Neuron (in vitro differentiated cells): ENCODE measurements around the gene IL34.

Experiments
- H2AFZ ChIP-seq: one replicate; pipeline ENCODE4 v1.6.1; 2013; ENCODE audit warnings: low read depth, mild to moderate bottlenecking, inconsistent platforms, low read length, moderate library complexity
- H3K27me3 ChIP-seq: one replicate; pipeline ENCODE4 v1.6.1; 2013; ENCODE audit warnings: low read length; ENCODE audit not compliant: insufficient read depth
- H3K36me3 ChIP-seq: one replicate; pipeline ENCODE4 v1.6.1; 2013; ENCODE audit warnings: low read length; ENCODE audit not compliant: insufficient read depth
- H3K4me1 ChIP-seq: one replicate; pipeline ENCODE4 v1.6.1; 2013; ENCODE audit warnings: low read length; ENCODE audit not compliant: insufficient read depth
- H3K4me3 ChIP-seq: 2 replicates; pipeline ENCODE4 v1.5.1; 2013; ENCODE audit warnings: mild to moderate bottlenecking, low read length, moderate library complexity
- H3K9me3 ChIP-seq: one replicate; pipeline ENCODE4 v1.6.1; 2013; ENCODE audit warnings: low read length

The IL34 gene

GRCh38 chr16:70656712-70657263, 10.4 kb downstream of the IL34 start:
- no peaks in the 10 kb centered on the region for H3K36me3 ChIP-seq
- H2AFZ ChIP-seq: no peak overlapping the region
- H3K4me1 ChIP-seq: peaks cover 8% of the 10 kb centered on the region
- H3K4me3 ChIP-seq: no peak overlapping the region
- H3K27me3 ChIP-seq: no peaks in the 10 kb centered on the region
- no peaks in the 10 kb centered on the region for H3K9me3 ChIP-seq

DNA sequence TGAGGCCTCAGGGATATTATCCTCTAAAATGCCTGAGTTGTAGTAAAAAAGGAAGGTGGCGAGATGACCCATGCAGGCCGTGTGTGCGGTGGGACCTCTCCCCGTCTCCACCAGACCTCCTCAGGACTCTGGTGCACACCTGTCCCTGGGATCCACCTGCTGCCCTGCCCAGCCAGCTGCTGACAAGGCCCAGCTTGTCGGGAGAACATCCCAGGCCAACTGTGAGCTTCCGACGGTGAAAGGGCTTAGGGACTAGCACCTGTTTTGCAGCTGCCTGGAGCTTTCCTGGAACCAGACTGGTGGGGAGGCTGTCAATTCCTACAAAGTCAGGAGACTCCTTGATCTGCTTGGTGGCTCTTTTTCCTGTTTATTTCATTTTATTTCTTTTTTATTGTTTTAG, 11.6 kb downstream of the IL34 start:
- Histone ChIP-seq H2AFZ (no peak overlapping the region), H3K4me1 (peaks cover 8% of the 10 kb centered on the region), H3K4me3 (no peak overlapping the region), H3K9me3 (no peaks in the 10 kb centered on the region), H3K36me3 (peaks cover 7% of the 10 kb centered on the region), H3K27me3 (no peaks in the 10 kb centered on the region)

- no peak overlapping the region for H3K4me3 ChIP-seq
- peaks cover 6% of the 10 kb centered on the region for H3K4me1 ChIP-seq
- peaks cover 14% of the 10 kb centered on the region for H3K36me3 ChIP-seq
- no peaks in the 10 kb centered on the region for H3K9me3 ChIP-seq
- no peak overlapping the region for H2AFZ ChIP-seq
- H3K27me3 ChIP-seq: no peaks in the 10 kb centered on the region
Measured at GRCh38 chr16:70658921-70659320, 12.6 kb downstream of the IL34 start.

DNA sequence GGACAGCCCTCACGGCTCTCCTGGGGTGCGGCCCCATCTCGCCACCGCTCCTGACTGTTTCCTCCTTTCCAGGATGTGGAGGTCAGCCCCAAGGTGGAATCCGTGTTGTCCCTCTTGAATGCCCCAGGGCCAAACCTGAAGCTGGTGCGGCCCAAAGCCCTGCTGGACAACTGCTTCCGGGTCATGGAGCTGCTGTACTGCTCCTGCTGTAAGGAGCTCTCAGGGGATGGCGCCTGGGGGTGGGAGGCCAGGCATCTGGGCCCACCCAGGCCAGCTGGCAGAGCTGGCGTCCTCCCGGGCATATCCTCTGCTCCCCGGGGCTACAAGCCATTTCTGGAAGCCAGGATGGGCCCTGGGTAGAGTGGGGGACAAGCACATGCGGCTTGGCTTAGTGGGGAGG, 13.2 kb downstream of the IL34 start:
- Histone ChIP-seq H3K4me1 (peaks cover 2% of the 10 kb centered on the region), H3K9me3 (no peaks in the 10 kb centered on the region), H3K27me3 (no peaks in the 10 kb centered on the region), H2AFZ (no peak overlapping the region), H3K4me3 (no peak overlapping the region), H3K36me3 (peaks cover 20% of the 10 kb centered on the region)

- no peak overlapping the region for H3K4me3 ChIP-seq
- H3K9me3 ChIP-seq: no peaks in the 10 kb centered on the region
- H3K27me3 ChIP-seq: no peaks in the 10 kb centered on the region
- no peak overlapping the region for H2AFZ ChIP-seq
- H3K36me3 ChIP-seq: peaks cover 26% of the 10 kb centered on the region
- peaks cover 2% of the 10 kb centered on the region for H3K4me1 ChIP-seq
Measured at GRCh38 chr16:70659953-70660671, 13.8 kb downstream of the IL34 start.

DNA sequence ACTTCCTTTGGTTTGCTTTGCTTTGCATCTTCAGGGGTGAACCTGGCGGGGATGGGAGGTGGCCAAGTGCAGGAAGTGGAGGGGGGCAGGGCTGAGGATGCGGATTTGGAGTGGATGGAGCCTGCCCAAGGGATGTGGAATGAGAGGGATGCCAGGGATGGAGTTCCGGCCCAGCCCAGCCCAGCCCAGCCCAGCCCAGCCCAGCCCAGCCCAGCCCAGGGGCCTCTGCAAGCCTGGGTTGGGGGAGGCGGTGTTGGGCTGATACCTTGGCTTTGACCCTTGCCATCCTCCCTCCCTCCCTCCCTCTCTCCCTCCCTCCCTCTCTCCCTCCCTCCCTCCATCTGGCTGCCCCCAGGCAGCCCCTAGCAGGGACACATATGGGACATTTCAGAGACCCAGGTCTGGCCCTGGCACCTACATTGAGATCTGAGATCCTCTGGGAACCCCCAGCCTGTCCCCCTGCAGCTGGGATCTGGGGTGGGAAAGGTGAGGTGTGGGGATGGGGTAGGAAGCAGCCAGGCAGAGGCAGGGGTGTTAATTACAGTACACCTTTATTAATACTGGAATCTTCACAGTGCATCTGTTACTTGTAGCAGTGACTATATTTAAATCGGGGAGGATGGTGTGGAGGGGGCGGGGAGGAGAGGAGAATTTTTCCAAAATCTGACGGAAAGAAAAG, 14.5 kb downstream of the IL34 start:
- H2AFZ ChIP-seq: no peak overlapping the region
- no peaks in the 10 kb centered on the region for H3K9me3 ChIP-seq
- peaks cover 2% of the 10 kb centered on the region for H3K4me1 ChIP-seq
- H3K4me3 ChIP-seq: no peak overlapping the region
- peaks cover 32% of the 10 kb centered on the region for H3K36me3 ChIP-seq
- H3K27me3 ChIP-seq: no peaks in the 10 kb centered on the region

DNA sequence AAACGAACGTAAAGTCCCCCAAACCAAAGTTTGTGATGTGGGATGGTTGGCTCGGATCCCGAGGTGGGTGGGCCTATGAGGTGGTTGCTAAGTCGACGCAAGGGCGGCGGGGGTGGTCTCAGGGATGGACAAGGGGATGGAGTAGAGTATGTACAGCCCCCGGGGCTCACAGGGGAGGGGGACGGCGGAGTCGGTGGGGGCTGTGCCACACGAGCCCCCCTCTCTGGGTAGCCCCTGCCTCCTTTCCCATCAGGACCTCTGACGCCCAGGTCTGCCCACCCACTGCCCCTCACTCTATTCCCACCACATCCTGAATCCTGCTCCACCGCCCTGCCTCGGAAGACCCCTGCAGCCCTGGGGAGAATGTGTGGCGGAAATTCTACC, 15.2 kb downstream of the IL34 start:
- Histone ChIP-seq H2AFZ (no peak overlapping the region), H3K4me3 (no peak overlapping the region), H3K36me3 (peaks cover 39% of the 10 kb centered on the region), H3K4me1 (peaks cover 2% of the 10 kb centered on the region), H3K9me3 (no peaks in the 10 kb centered on the region), H3K27me3 (no peaks in the 10 kb centered on the region)

GRCh38 chr16:70661918-70662641, 15.7 kb downstream of the IL34 start:
- no peak overlapping the region for H3K4me3 ChIP-seq
- no peaks in the 10 kb centered on the region for H3K9me3 ChIP-seq
- H3K36me3 ChIP-seq: peaks cover 45% of the 10 kb centered on the region
- H3K27me3 ChIP-seq: no peaks in the 10 kb centered on the region
- no peak overlapping the region for H2AFZ ChIP-seq
- H3K4me1 ChIP-seq: no peaks in the 10 kb centered on the region

GRCh38 chr16:70662991-70663523, 16.7 kb downstream of the IL34 start:
- H3K9me3 ChIP-seq: peaks cover 4% of the 10 kb centered on the region
- no peaks in the 10 kb centered on the region for H3K27me3 ChIP-seq
- no peaks in the 10 kb centered on the region for H3K4me1 ChIP-seq
- no peak overlapping the region for H3K4me3 ChIP-seq
- H3K36me3 ChIP-seq: peaks cover 53% of the 10 kb centered on the region
- no peak overlapping the region for H2AFZ ChIP-seq

DNA sequence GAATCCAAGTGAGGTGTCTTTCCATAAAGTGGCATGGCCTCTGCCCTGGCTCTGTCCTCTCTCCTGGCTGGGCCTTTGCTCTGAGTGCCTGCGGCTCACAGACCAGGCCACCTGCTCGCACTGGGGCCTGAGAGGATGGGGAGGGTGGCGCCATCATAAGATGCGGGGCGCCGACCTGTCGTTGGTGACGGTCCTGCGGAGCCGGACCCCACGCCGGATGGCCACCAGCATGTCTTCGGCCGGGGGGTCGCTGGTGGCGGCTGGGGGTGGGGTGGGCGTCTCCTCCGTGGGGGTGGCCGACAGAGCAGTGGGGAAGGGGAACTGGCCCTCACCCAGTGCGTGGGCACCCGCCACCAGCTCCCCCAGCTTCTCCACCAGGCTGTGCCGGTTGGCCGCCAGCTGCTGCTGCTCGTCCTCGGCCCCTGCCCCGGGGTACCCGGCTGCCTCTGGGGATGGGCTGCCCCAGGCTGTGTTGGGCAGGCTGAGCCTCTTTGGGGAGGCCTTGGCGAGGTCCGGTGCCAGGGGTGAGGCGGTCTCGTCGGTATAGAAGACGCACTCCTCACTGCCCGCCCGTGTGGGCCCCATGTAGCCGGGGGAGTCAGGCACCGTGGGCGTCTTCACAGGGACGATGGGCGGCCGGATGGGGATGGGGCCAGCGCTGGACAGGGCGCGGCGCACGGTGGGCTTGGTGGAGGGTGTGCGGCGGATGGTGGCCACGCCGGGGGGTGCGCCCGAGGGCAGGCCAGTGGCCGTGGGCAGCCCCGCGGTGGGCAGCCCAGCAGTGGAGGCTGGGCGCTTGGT, 17.4 kb downstream of the IL34 start:
- Histone ChIP-seq H3K36me3 (peaks cover 60% of the 10 kb centered on the region), H3K4me1 (no peaks in the 10 kb centered on the region), H3K27me3 (no peaks in the 10 kb centered on the region), H3K9me3 (peaks cover 10% of the 10 kb centered on the region), H2AFZ (no peak overlapping the region), H3K4me3 (no peak overlapping the region)

DNA sequence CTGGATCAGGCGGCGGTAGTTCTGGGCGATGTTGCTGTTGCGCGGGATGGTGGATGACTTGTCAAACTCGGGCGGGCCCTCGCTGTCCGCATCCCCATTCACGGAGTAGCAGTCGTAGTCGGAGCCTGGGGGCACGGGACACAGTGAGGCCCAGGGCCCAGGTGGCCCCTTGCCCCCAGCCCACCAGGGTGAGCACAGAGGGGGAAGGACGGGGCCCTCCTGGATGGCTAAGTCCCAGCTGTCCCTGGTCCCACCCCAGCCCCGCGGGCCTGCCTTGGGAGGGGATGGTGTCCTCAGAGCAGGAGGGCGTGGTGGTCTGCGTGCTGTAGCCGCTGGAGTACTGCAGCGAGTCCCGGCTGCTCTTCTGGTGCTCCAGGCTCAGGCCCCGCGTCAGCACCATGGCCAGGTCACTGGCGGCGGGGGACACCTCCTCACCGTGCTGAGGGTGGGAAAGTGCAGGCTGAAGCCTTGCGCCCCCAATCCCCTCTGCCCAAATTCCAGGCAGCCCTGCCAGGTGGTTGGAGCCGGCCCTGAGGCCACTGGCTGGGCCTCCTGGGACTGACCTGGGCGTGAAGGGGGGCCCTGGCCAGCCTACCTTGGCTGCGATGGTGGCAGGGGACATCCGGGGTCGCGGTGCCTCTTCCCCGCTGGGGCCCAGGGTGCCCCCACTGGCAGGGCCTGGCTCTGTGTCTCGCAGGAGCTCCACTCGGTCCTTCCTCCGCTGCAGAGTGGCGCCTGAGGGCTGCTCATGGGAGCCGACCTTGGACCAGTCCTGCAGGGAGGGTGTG, 18.2 kb downstream of the IL34 start:
- H3K36me3 ChIP-seq: peaks cover 67% of the 10 kb centered on the region

More for the DNA sequence above, 18.2 kb downstream of the IL34 start:
- Histone ChIP-seq H3K9me3 (peaks cover 16% of the 10 kb centered on the region), H3K4me1 (no peaks in the 10 kb centered on the region), H2AFZ (no peak overlapping the region), H3K27me3 (no peaks in the 10 kb centered on the region), H3K4me3 (no peak overlapping the region)
